ENCODE measurements around the gene MUC7. TPM values are rescaled to one million over a fixed set of nuclear protein-coding genes. Genes with fewer than 3 reads are reported as not detected.

Gene MUC7
- total RNA-seq, 4 donors from 2014 or later, result not detected

GRCh38 chr4:70508801-70509200, 36.8 kb downstream of the MUC7 start:
- Histone ChIP-seq H3K27ac (no peak overlapping the region), H3K4me3 (replicated peaks in 1 of 3) (no peak overlapping the region), H3K9me3 (no peaks in the 10 kb centered on the region), H3K4me1 (no peaks in the 10 kb centered on the region), H3K36me3 (no peaks in the 10 kb centered on the region), H3K27me3 (no peaks in the 10 kb centered on the region)
- no peak for TF ChIP-seq POLR2A (IDR thresholded peaks at IDR 0.05)
- 68 to 71% methylated on average over 1 of the region's 1 CpG for WGBS, 2 donors
- no peak for DNase-seq
- intact Hi-C loops (cut with DNase I), result loop anchor here (10.0 kb wide), 1 partner anchor 614 kb away; no protein-coding TSS in a partner anchor

DNA sequence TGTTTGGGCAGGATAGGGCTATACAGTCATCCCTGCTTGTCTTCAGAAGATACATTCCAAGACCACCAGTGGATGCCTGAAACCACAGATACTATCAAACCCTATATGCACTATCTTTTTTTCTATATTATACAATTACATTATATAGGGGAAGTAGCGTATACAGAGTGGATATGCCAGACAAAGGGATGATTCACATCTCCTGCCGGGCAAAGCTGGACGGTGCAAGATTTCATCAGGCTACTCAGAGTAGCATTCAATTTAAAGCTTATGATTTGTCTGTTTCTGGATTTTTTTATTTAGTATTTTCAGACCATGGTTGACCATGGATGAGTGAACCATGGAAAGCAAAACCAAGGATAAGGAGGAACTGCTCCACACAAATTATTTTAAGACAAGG, 39.4 kb downstream of the MUC7 start:
- no peaks in the 10 kb centered on the region for H3K27me3 ChIP-seq
- TF ChIP-seq CTCF (IDR thresholded peaks at IDR 0.05) (no peak), POLR2A (IDR thresholded peaks at IDR 0.05) (no peak)
- no peak for DNase-seq
- no peaks in the 10 kb centered on the region for H3K36me3 ChIP-seq
- no peak overlapping the region for H3K27ac ChIP-seq
- 90 to 94% methylated on average over 3 of the region's 3 CpGs for WGBS, 2 donors
- no peaks in the 10 kb centered on the region for H3K4me1 ChIP-seq
- no peak overlapping the region for H3K4me3 ChIP-seq (replicated peaks in 1 of 3)
- intact Hi-C loops (cut with DNase I), result no loop called here
- H3K9me3 ChIP-seq, result no peaks in the 10 kb centered on the region

GRCh38 chr4:70515367-70516250, 43.6 kb downstream of the MUC7 start:
- no peaks in the 10 kb centered on the region for H3K4me1 ChIP-seq
- no peaks in the 10 kb centered on the region for H3K27me3 ChIP-seq
- H3K4me3 ChIP-seq (replicated peaks in 1 of 3), result no peak overlapping the region
- whole genome bisulfite sequencing, 2 donors, result 77 to 91% methylated on average over 4 of the region's 4 CpGs
- H3K27ac ChIP-seq, result no peak overlapping the region
- DNase-seq, result no peak
- TF ChIP-seq POLR2A (IDR thresholded peaks at IDR 0.05) (no peak), CTCF (IDR thresholded peaks at IDR 0.05) (no peak)
- intact Hi-C loops (cut with DNase I), result no loop called here
- no peaks in the 10 kb centered on the region for H3K9me3 ChIP-seq
- H3K36me3 ChIP-seq, result no peaks in the 10 kb centered on the region

DNA sequence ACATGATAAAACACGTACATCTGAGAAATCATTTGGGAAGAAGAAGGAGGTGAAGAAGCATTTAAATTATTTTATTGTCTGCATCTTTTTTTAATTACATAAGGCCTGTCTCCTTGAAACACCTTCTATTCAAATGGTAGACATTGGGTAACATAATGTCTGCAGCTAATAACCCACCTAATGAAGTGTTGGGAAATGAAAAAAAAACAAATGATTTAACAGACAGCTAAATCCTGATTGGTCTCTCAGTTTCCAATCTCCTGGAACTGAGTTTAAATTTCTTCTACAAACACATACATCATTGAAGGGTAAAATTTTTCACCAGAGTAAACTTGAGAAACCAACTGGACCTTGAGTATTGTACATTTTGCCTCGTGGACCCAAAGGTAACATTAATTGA, 46.3 kb downstream of the MUC7 start, which contains the start of gene AMTN:
Gene AMTN (plus strand): TSS at position 301 of the 400 bp plus-strand sequence. CDS start 209 bp downstream, outside the sequence.
- Histone ChIP-seq H3K9me3 (no peaks in the 10 kb centered on the region), H3K36me3 (no peaks in the 10 kb centered on the region), H3K4me3 (replicated peaks in 1 of 3) (no peak within 1 kb of the TSS), H3K27ac (no peak within 1 kb of the TSS), H3K4me1 (no peaks in the 10 kb centered on the region), H3K27me3 (no peaks in the 10 kb centered on the region)
- no peak for DNase-seq
- TF ChIP-seq CTCF (IDR thresholded peaks at IDR 0.05), result no peak
- no peak for TF ChIP-seq POLR2A (IDR thresholded peaks at IDR 0.05)
- WGBS, 2 donors, result 59 to 62% methylated on average over 2 of the region's 2 CpGs
- intact Hi-C loops (cut with DNase I), result no loop called here

- no peak overlapping the region for H3K4me3 ChIP-seq (replicated peaks in 1 of 3)
- no peaks in the 10 kb centered on the region for H3K36me3 ChIP-seq
- no peaks in the 10 kb centered on the region for H3K4me1 ChIP-seq
- H3K27ac ChIP-seq, result no peak overlapping the region
- no peaks in the 10 kb centered on the region for H3K9me3 ChIP-seq
- DNase-seq, result no peak
- WGBS, 2 donors, result 19 to 34% methylated on average over 3 of the region's 3 CpGs
- intact Hi-C loops (cut with DNase I), result no loop called here
- no peaks in the 10 kb centered on the region for H3K27me3 ChIP-seq
- TF ChIP-seq CTCF (IDR thresholded peaks at IDR 0.05) (no peak), POLR2A (IDR thresholded peaks at IDR 0.05) (no peak)
These were observed 46.7 kb downstream of the MUC7 start for GRCh38 chr4:70518716-70519115.
